Spinal cord (tissue), 10 donors: ENCODE data around the gene NTM. TPM values are rescaled to one million over a fixed set of nuclear protein-coding genes. Genes with fewer than 3 reads are reported as not detected.

Experiments
- DNase-seq, 6 donors: peaks; one replicate each; pipeline versions ENCODE4 v3.0.0 to v3.0.0-alpha.2; 2013 to 2015; ENCODE audit warnings: low spot score in 6 of 6, low read depth in 4 of 6
- H3K27ac ChIP-seq: one replicate; pipeline ENCODE4 v1.5.1; 2013; ENCODE audit warnings: low read depth, low read length, control low read depth
- H3K27me3 ChIP-seq: one replicate; pipeline ENCODE4 v1.6.1; 2013; ENCODE audit warnings: low read length; ENCODE audit not compliant: control insufficient read depth, insufficient read depth
- H3K36me3 ChIP-seq: one replicate; pipeline ENCODE4 v1.6.1; 2013; ENCODE audit warnings: low read length; ENCODE audit not compliant: control insufficient read depth, insufficient read depth
- H3K4me1 ChIP-seq: one replicate; pipeline ENCODE4 v1.6.1; 2013; ENCODE audit warnings: low read length; ENCODE audit not compliant: control insufficient read depth, insufficient read depth
- H3K4me3 ChIP-seq: one replicate; pipeline ENCODE4 v1.5.1; 2013; ENCODE audit warnings: low read depth, low read length, control low read depth
- H3K9me3 ChIP-seq: one replicate; pipeline ENCODE4 v1.6.1; 2013; ENCODE audit warnings: low read length; ENCODE audit not compliant: control insufficient read depth, insufficient read depth
- WGBS: methylation state at CpG from one replicate; pipeline ENCODE4 v1.1.5; 2013; ENCODE audit warnings: missing lambda C conversion rate; ENCODE audit not compliant: insufficient coverage; 5-methylcytosine and 5-hydroxymethylcytosine counted together
- polyA plus RNA-seq, 2 donors: library from polyadenylated mRNA; unstranded; fragments of 120-200 nt; gene quantifications; one replicate each; pipeline ENCODE4 v1.2.1, GENCODE V29; 2013; ENCODE audit not compliant: insufficient read length in 2 of 2
- total RNA-seq, 2 donors: library from RNA; depleted of rRNA in 1 of 2; stranded (reverse); fragments of 120-200 nt in 1 of 2; fragments of >200 nt in 1 of 2; gene quantifications; one replicate each; pipeline versions ENCODE4 v1.2.3 to v1.2.4, GENCODE V29; 2013 to 2014
- donor health status: healthy.

Gene NTM
- total and polyA plus RNA-seq, 4 donors: 69.3 to 181 (median 155) TPM

DNA sequence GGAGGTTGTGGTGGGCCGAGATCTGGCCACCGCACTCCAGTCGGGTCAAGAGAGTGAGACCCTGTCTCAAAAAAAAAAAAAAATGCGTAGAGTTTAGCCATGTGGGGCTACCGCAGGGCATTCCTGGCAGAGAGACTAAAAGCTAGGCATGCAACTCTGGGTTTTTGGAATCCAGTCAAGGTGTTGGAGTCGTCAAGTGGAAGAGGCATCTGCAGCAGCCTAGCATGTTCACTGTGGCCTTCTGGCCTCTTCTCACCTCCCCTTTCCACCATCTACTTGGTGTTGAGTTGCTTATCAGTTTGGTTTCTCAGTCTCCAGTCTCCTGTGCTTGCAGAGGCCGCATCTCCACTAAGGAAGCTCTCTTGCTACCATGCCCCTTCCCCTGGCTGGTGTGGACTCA is 572.5 kb downstream of the NTM start:
- WGBS: 78% methylated on average over 6 of the region's 7 CpGs
- Histone ChIP-seq H3K4me1 (peaks cover 18% of the 10 kb centered on the region), H3K36me3 (no peaks in the 10 kb centered on the region), H3K4me3 (no peak overlapping the region), H3K9me3 (no peaks in the 10 kb centered on the region), H3K27me3 (no peaks in the 10 kb centered on the region), H3K27ac (no peak overlapping the region)
- DNase-seq: no peak

GRCh38 chr11:131943295-131943694 is 572.9 kb downstream of the NTM start:
- Histone ChIP-seq H3K27me3 (no peaks in the 10 kb centered on the region), H3K4me3 (no peak overlapping the region), H3K36me3 (no peaks in the 10 kb centered on the region), H3K9me3 (no peaks in the 10 kb centered on the region), H3K27ac (no peak overlapping the region), H3K4me1 (peaks cover 14% of the 10 kb centered on the region)
- WGBS: 93% methylated on average over 6 of the region's 6 CpGs
- DNase-seq: no peak

DNA sequence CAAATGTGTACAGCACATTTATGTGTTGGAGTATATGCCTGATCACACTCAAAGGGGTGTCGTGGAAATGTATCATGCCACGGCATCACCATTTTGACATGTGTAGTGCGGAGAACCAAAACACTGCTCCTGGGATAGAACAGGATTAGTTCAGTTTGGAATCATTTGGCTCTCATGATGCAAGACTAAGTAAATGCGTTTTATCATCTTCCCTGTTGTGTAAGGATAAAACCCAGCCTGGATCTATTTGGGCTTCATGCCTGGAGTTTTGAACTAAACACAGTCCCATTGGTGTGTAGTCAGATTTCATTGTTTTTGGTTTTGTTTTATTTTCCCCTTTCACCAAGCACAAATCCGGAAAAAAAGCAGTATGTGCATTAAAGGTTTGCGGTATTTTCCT is 574.3 kb downstream of the NTM start:
- Histone ChIP-seq H3K4me1 (peaks cover 12% of the 10 kb centered on the region), H3K9me3 (no peaks in the 10 kb centered on the region), H3K4me3 (no peak overlapping the region), H3K27me3 (no peaks in the 10 kb centered on the region), H3K36me3 (no peaks in the 10 kb centered on the region), H3K27ac (no peak overlapping the region)
- WGBS: 80% methylated on average over 3 of the region's 6 CpGs
- peak in 2 of 6 donors; percentile 48 to 85 for DNase-seq

DNA sequence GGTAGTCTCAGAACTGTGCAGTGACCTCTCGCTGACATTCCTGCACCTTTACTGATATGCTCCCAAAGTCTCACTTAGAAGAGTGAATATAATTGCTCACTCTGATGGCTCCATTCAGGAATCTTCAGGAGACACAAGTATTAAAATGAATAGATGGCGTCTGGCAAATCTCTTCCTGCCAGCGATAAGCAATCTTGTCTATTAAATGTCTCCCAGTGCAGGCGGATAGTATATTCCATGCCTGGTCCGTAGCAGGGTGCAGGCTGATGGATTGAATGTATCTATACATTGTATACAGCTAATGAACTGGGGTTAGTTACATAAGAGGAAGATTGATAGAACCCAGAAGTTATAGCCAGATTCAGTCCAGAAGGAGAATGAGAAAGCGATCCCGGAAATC is 575.3 kb downstream of the NTM start:
- Histone ChIP-seq H3K27ac (no peak overlapping the region), H3K27me3 (no peaks in the 10 kb centered on the region), H3K4me1 (peaks cover 12% of the 10 kb centered on the region), H3K4me3 (no peak overlapping the region), H3K9me3 (no peaks in the 10 kb centered on the region), H3K36me3 (no peaks in the 10 kb centered on the region)
- 66% methylated on average over 4 of the region's 7 CpGs for WGBS
- peak in 1 of 6 donors; percentile 55 for DNase-seq

- 80% methylated on average over 1 of the region's 2 CpGs for WGBS
- DNase-seq: no peak
These were observed 577.1 kb downstream of the NTM start for GRCh38 chr11:131947511-131947910.

GRCh38 chr11:131951121-131951520 is 580.7 kb downstream of the NTM start:
- Histone ChIP-seq H3K4me3 (no peak overlapping the region), H3K9me3 (no peaks in the 10 kb centered on the region), H3K36me3 (no peaks in the 10 kb centered on the region), H3K27ac (no peak overlapping the region), H3K4me1 (peaks cover 11% of the 10 kb centered on the region), H3K27me3 (no peaks in the 10 kb centered on the region)
- no CpG with 5 or more reads among the region's 2 CpGs for WGBS
- DNase-seq: peak in 1 of 6 donors; percentile 70

More at GRCh38 chr11:131947511-131947910, 577.1 kb downstream of the NTM start:
- no peak overlapping the region for H3K27ac ChIP-seq
- H3K27me3 ChIP-seq: no peaks in the 10 kb centered on the region
- H3K4me3 ChIP-seq: no peak overlapping the region
- peaks cover 12% of the 10 kb centered on the region for H3K4me1 ChIP-seq
- H3K36me3 ChIP-seq: no peaks in the 10 kb centered on the region
- H3K9me3 ChIP-seq: no peaks in the 10 kb centered on the region

- H3K4me1 ChIP-seq: peaks cover 16% of the 10 kb centered on the region
- H3K9me3 ChIP-seq: no peaks in the 10 kb centered on the region
- no peak for DNase-seq
- no peaks in the 10 kb centered on the region for H3K36me3 ChIP-seq
- H3K27me3 ChIP-seq: no peaks in the 10 kb centered on the region
- no peak overlapping the region for H3K4me3 ChIP-seq
- H3K27ac ChIP-seq: no peak overlapping the region
- 92% methylated on average over 6 of the region's 10 CpGs for WGBS
These were observed 583.7 kb downstream of the NTM start for GRCh38 chr11:131954146-131954545.

GRCh38 chr11:131955904-131956303 is 585.5 kb downstream of the NTM start:
- DNase-seq: no peak
- Histone ChIP-seq H3K4me3 (no peak overlapping the region), H3K36me3 (no peaks in the 10 kb centered on the region), H3K9me3 (no peaks in the 10 kb centered on the region), H3K27ac (no peak overlapping the region), H3K27me3 (no peaks in the 10 kb centered on the region), H3K4me1 (peaks cover 16% of the 10 kb centered on the region)
- 39% methylated on average over 4 of the region's 6 CpGs for WGBS

DNA sequence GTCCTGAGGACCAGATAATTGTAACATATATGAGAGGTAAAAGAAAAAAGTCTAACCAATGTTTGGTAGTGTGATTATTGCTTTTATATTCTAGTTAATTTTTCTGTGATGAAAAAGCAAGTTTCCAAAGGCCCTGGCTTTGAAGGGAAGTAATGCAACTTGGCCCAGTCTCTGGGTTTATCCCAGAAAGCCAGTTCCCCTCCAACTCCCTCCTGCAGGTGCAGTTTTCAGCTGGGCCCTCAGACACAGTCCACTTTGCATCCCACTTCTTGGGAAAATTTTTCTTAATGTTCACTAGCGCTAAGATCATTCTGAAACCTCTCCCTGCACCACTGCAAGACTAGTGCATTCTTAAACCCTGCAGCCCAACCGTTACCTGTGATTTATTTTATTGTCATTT is 586.8 kb downstream of the NTM start:
- H3K27ac ChIP-seq: no peak overlapping the region
- no peak for DNase-seq
- H3K4me1 ChIP-seq: peaks cover 16% of the 10 kb centered on the region
- H3K9me3 ChIP-seq: no peaks in the 10 kb centered on the region
- H3K27me3 ChIP-seq: no peaks in the 10 kb centered on the region
- WGBS: no CpG with 5 or more reads among the region's 2 CpGs
- no peaks in the 10 kb centered on the region for H3K36me3 ChIP-seq
- H3K4me3 ChIP-seq: no peak overlapping the region

GRCh38 chr11:131957875-131958274 is 587.5 kb downstream of the NTM start:
- H3K4me1 ChIP-seq: peaks cover 16% of the 10 kb centered on the region
- H3K9me3 ChIP-seq: no peaks in the 10 kb centered on the region
- WGBS: 100% methylated on average over 1 of the region's 6 CpGs
- no peaks in the 10 kb centered on the region for H3K36me3 ChIP-seq
- peak in 1 of 6 donors; percentile 69 for DNase-seq
- H3K27ac ChIP-seq: no peak overlapping the region
- H3K27me3 ChIP-seq: no peaks in the 10 kb centered on the region
- H3K4me3 ChIP-seq: no peak overlapping the region
